Loucy (cell line): ENCODE results near the gene CSRNP2.
A peak's percentile ranks its signal among the peaks of the same experiment; 100 is the strongest.

Source experiments
- H2AFZ ChIP-seq: fragments of 200-600 bp; sonication (generic); 2 replicates; pipeline ENCODE4 v1.6.0; 2016; ENCODE audit warnings: antibody characterized with exemption, mild to moderate bottlenecking, low read length, moderate library complexity
- H3F3A ChIP-seq: fragments of 200-600 bp; 2 replicates; pipeline ENCODE4 v1.6.0; 2016; ENCODE audit warnings: antibody characterized with exemption, low read depth, mild to moderate bottlenecking
- H3K27me3 ChIP-seq: fragments of 200-600 bp; sonication (generic); 2 replicates; pipeline ENCODE4 v1.6.1; 2014; ENCODE audit warnings: low read length, mild to moderate bottlenecking; ENCODE audit not compliant: insufficient read depth, poor library complexity, severe bottlenecking
- H3K36me3 ChIP-seq: fragments of 200-600 bp; sonication (generic); 2 replicates; pipeline ENCODE4 v1.6.1; 2016; ENCODE audit warnings: low read length; ENCODE audit not compliant: insufficient read depth
- H3K4me1 ChIP-seq: fragments of 200-600 bp; sonication (generic); 2 replicates; pipeline ENCODE4 v1.5.1; 2014; ENCODE audit warnings: low read length, mild to moderate bottlenecking; ENCODE audit not compliant: insufficient read depth, poor library complexity, severe bottlenecking
- H3K4me2 ChIP-seq: fragments of 200-600 bp; sonication (generic); 2 replicates; pipeline ENCODE4 v1.6.0; 2014; ENCODE audit warnings: antibody characterized with exemption, low read length, low read depth, mild to moderate bottlenecking; ENCODE audit not compliant: poor library complexity, severe bottlenecking
- H3K4me3 ChIP-seq: fragments of 200-600 bp; sonication (generic); 2 replicates; pipeline ENCODE4 v1.5.1; 2014; ENCODE audit warnings: low read length, mild to moderate bottlenecking, mixed read lengths; ENCODE audit not compliant: poor library complexity, severe bottlenecking
- H3K79me2 ChIP-seq: fragments of 200-600 bp; sonication (generic); 2 replicates; pipeline ENCODE4 v1.6.1; 2014; ENCODE audit warnings: low read length; ENCODE audit not compliant: insufficient read depth
- H3K9ac ChIP-seq: fragments of 200-600 bp; sonication (generic); 2 replicates; pipeline ENCODE4 v1.6.0; 2014; ENCODE audit warnings: mild to moderate bottlenecking, low read depth, low read length, moderate library complexity; ENCODE audit not compliant: poor library complexity, severe bottlenecking
- H3K9me2 ChIP-seq: fragments of 200-600 bp; sonication (generic); replicated peaks from 2 replicates; pipeline ENCODE4 v1.6.1; 2016; ENCODE audit warnings: low read depth, low read length, mixed read lengths
- H3K9me3 ChIP-seq: fragments of 200-600 bp; sonication (generic); 2 replicates; pipeline ENCODE4 v1.6.1; 2014; ENCODE audit warnings: mild to moderate bottlenecking, antibody characterized with exemption, low read length, low read depth; ENCODE audit not compliant: insufficient read depth
- H4K20me1 ChIP-seq: fragments of 200-600 bp; sonication (generic); 2 replicates; pipeline ENCODE4 v1.6.0; 2014; ENCODE audit warnings: antibody characterized with exemption, low read length, mild to moderate bottlenecking; ENCODE audit not compliant: insufficient read depth, poor library complexity, severe bottlenecking
- EZH2phosphoT487 ChIP-seq: fragments of 200-600 bp; IDR thresholded peaks from 2 replicates; pipeline ENCODE4 v1.6.1; 2018; ENCODE audit warnings: antibody characterized with exemption, mild to moderate bottlenecking, moderate library complexity, borderline replicate concordance
- TF ChIP-seq, protein P1 (sequence below): fragments of 200-600 bp; sonication (generic); conservative IDR thresholded peaks from 2 replicates; pipeline ENCODE4 v1.5.1; 2014; ENCODE audit warnings: mild to moderate bottlenecking, antibody characterized with exemption, low read length

CSRNP2 gene

DNA sequence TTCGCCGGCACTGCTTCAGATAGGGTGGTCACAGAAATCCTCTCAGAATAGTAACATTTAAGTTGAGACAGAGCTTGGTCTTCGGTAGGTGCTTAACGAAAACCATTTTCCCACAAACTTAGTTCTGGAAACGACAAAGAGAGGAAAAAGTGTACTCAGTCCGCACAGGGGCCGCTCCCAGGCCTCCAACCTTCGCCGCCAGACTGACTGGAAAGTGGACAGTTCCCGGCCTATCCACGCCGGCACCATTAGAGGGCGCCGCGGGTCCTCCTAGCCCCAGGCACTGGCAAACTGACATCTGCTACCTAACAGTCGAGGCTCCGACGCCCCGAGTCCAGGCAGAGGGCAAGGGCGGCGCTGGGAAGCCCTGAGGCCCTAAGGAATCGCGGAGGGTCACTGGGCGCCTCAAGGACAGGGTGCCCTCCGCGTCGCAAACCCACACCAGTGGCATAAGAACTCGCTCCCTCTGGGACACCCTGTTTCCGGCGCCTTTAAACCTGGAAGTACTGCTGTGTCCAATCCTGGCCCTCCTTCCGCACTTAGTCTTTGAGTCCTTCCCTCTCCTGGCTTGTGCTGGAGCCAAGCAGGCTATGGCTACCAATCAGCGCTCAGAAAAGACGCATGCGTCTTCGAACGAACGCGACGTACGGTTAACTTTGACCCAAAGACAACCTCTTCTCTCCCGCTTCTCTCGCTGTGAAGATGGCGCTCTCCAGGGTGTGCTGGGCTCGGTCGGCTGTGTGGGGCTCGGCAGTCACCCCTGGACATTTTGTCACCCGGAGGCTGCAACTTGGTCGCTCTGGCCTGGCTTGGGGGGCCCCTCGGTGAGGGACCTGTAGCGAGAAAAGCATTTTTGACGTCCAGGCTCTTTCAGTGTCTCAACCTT, 35.5 kb downstream of the CSRNP2 start, which contains the start of gene LETMD1:
Gene LETMD1, plus strand, starts transcription at position 673 of the 886 bp plus-strand sequence. Its CDS starts 30 bp downstream, at position 703.
- Histone ChIP-seq H3K4me3 (peak within 1 kb of the TSS; percentile 89), H3F3A (peaks cover 3% of the 10 kb centered on the region; the same call in 1 of the 2 replicates), H3K36me3 (no peaks in the 10 kb centered on the region), H3K9me3 (no peaks in the 10 kb centered on the region), H4K20me1 (no peaks in the 10 kb centered on the region), H3K4me1 (peaks cover 23% of the 10 kb centered on the region), H3K9ac (peak within 1 kb of the TSS; percentile 85), H3K79me2 (peaks cover 30% of the 10 kb centered on the region), H3K27me3 (no peaks in the 10 kb centered on the region), H3K4me2 (peak within 1 kb of the TSS; percentile 93), H3K9me2 (no peaks in the 10 kb centered on the region), H2AFZ (peak within 1 kb of the TSS; percentile 95)
- TF ChIP-seq, protein P1, sequence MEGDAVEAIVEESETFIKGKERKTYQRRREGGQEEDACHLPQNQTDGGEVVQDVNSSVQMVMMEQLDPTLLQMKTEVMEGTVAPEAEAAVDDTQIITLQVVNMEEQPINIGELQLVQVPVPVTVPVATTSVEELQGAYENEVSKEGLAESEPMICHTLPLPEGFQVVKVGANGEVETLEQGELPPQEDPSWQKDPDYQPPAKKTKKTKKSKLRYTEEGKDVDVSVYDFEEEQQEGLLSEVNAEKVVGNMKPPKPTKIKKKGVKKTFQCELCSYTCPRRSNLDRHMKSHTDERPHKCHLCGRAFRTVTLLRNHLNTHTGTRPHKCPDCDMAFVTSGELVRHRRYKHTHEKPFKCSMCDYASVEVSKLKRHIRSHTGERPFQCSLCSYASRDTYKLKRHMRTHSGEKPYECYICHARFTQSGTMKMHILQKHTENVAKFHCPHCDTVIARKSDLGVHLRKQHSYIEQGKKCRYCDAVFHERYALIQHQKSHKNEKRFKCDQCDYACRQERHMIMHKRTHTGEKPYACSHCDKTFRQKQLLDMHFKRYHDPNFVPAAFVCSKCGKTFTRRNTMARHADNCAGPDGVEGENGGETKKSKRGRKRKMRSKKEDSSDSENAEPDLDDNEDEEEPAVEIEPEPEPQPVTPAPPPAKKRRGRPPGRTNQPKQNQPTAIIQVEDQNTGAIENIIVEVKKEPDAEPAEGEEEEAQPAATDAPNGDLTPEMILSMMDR: peak; percentile 95
- no peak for TF ChIP-seq EZH2phosphoT487

DNA sequence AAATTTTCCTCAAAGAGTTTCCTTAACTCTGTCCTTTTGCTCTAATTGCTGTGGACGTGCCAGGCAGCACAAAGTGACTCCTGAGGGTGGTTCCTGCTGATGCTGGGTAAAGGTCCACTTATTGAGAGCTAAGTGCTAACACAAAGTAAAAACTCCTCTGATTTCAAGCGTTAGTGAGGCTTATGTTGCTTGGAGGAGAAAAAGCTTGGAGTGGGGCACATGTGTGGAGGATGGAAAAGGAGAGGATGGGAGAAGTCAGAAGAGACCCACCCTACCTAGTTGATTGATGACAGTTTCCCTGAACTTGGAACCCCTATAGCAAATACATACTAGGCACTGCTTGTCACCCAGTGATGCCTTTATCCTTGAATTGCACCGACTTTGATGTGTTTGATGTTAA, 47.1 kb downstream of the CSRNP2 start:
- H3K27me3 ChIP-seq: no peaks in the 10 kb centered on the region
- H3K4me3 ChIP-seq: no peak overlapping the region
- TF ChIP-seq EZH2phosphoT487: no peak
- TF ChIP-seq, protein P1: no peak
- no peaks in the 10 kb centered on the region for H3K9me2 ChIP-seq
- H2AFZ ChIP-seq: no peak overlapping the region
- H3K9ac ChIP-seq: no peak overlapping the region
- no peaks in the 10 kb centered on the region for H3K4me1 ChIP-seq
- H3K79me2 ChIP-seq: no peaks in the 10 kb centered on the region
- no peaks in the 10 kb centered on the region for H3K9me3 ChIP-seq
- H3K4me2 ChIP-seq: no peak overlapping the region
- H3F3A ChIP-seq: no peaks in the 10 kb centered on the region
- H3K36me3 ChIP-seq: no peaks in the 10 kb centered on the region
- H4K20me1 ChIP-seq: no peaks in the 10 kb centered on the region

DNA sequence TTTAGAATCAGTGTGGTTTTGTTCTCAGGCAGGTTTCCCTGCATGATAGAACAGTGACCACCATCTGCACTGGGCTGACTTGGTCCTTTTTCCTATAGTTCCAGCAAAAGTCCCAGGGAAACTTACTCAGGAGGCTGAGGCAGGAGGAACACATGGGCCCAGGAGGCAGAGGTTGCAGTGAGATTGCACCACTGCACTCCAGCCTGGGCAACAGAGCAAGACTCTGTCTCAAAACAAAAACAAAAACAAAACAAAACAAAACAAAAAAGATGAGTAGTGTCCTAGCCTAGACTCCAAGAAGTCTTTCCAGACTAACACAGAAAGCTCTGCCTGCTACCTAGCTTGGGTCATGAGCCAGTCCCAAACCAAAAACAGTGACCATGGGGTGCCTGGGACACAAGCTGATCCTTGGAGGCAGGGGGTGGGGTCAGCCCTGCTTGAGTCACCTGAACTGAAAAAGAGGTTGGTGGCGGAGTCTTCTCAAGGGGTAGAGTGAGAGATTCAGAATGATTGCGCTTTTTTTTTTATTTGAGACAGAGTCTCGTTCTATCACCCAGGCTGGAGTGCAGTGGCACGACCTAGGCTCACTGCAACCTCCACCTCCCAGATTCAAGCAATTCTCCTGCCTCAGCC, 49.8 kb downstream of the CSRNP2 start:
- no peak overlapping the region for H3K9ac ChIP-seq
- H3K4me1 ChIP-seq: no peaks in the 10 kb centered on the region
- no peak overlapping the region for H3K4me2 ChIP-seq
- H3K79me2 ChIP-seq: no peaks in the 10 kb centered on the region
- H2AFZ ChIP-seq: no peak overlapping the region
- H3F3A ChIP-seq: no peaks in the 10 kb centered on the region
- H3K9me2 ChIP-seq: no peaks in the 10 kb centered on the region
- H3K4me3 ChIP-seq: no peak overlapping the region
- H3K36me3 ChIP-seq: no peaks in the 10 kb centered on the region
- no peaks in the 10 kb centered on the region for H3K9me3 ChIP-seq
- H4K20me1 ChIP-seq: no peaks in the 10 kb centered on the region
- TF ChIP-seq, protein P1: no peak
- TF ChIP-seq EZH2phosphoT487: no peak
- no peaks in the 10 kb centered on the region for H3K27me3 ChIP-seq
